ENCODE measurements around the gene SLC52A3.
"Not testable (repeated sequence)": the region's sequence is repeated elsewhere in the genome, so short reads cannot be mapped to it uniquely, and the experiment has no call there.

The SLC52A3 gene

GRCh38 chr20:728256-728944 is 39.9 kb downstream of the SLC52A3 start:
- DNase-seq (ENCODE audit: low read depth), result peak; percentile 14

DNA sequence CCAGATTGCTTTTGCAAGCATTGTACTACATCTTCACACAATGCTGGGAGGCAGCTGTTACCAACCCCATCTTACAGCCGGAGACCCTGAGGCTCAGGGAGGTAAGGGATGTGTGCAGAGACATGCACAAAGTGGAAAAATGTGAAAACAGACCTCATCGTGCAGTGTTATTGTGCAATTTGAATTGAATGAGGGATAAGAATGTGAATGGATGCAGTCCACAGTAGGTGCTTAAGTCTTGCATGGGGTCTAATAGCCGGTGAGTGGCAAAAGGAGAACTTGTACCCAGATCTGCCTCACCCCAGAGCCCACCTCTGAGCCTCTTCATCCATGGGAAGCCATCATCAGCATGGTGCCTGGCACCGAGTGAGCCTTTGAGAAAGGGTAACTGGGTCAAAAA is 42.1 kb downstream of the SLC52A3 start:
- no peak for DNase-seq (ENCODE audit: low read depth)

DNA sequence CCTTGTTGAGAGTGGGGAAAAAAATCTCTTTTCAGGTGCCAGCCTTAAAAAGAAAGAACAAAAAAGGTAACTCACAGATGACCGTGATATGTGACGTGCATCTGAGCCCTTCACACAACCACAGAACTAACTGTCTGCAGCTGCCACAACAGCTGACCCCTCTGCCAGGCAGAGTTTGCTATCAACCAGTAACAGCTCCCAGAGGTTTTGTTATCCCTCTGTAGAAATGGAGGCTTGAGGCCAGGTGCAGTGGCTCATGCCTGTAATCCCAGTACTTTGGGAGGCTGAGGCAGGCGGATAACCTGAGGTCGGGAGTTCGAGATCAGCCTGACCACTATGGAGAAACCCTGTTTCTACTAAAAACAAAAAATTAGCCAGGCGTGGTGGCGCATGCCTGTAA is 42.8 kb downstream of the SLC52A3 start:
- DNase-seq (ENCODE audit: low read depth), result no peak

GRCh38 chr20:724797-725196 is 43.5 kb downstream of the SLC52A3 start:
- DNase-seq (ENCODE audit: low read depth), result not testable (repeated sequence)

DNA sequence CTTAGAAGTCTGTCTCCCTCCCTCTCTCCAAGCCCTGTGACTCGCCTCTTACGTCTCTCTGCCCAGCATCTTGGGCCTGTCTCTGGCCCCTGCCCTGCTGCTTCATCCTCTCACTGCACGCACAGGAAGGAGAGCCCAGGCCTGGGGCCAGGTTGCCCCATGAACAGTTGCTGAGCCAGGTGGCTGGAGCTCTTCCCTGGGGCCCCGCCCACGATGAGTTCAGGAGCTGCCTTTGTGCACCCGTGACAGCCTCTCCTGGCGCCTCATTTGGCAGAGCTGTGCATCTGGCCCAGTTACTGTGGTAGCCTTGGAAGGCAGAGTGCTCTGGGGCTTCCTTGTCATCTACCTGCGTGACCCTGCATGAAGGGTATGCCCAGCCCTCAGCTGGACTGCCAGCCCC is 44.5 kb downstream of the SLC52A3 start:
- DNase-seq (ENCODE audit: low read depth), result no peak

GRCh38 chr20:722822-723644 is 45.3 kb downstream of the SLC52A3 start:
- no peak for DNase-seq (ENCODE audit: low read depth)

DNA sequence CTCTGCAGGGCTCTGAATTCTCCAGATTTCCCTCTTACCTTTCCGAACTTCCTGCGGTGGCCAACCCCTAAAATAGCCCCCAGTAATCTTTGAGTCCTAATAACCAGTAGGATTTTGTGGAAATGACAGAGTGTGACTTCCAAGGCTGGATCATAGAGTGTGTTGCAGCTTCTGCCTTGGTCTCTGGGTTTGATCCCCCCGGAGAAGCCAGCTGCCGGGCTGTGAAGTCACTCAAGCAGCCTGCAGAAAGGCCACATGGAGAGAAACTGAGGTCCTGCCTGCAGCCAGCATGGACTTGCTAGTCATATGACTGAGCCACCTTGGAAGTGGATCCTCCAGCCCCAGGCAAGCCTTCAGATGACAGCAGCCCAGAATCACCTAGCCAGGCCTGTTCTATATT is 46.4 kb downstream of the SLC52A3 start:
- DNase-seq (ENCODE audit: low read depth), result no peak

DNA sequence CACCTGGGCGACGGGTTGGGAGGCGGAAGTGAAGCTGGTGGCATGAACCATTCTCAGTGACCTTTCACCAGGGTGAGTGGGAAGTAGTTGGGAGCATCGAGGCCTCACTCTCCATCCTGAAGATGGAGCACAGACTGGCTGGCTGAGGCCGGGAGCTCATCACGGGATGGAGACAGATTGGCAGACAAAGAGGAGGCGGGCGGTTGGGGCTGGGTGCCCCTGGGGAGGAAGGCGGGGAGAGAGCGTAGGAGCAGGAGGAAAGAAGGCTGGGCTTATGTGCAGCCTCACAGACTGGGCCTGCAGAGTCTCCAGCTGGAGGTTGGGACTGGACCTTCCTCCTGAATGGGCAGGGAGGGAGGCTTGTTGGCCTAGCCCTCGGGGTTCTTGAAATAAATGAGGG is 48.5 kb downstream of the SLC52A3 start:
- no peak for DNase-seq (ENCODE audit: low read depth)

DNA sequence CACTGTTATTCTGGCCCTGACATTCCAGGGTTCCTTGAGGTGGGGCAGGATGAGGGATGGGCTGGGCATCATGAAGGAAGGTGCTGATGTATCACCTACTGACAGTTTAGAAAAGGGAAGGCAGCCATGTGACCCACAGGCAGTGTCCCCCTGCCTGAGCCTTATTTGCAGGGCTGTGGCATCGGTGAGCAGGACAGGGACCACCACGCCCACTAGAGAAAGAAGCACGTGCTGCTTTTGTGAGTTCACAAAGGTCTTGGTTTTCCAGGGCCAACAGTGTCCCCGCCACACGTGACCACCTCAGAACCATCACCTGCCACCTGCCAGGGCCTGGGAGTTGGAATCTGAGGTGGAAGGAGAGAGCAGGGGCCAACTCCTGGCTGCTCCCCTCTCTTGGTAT is 49.2 kb downstream of the SLC52A3 start:
- DNase-seq (ENCODE audit: low read depth), result no peak

DNA sequence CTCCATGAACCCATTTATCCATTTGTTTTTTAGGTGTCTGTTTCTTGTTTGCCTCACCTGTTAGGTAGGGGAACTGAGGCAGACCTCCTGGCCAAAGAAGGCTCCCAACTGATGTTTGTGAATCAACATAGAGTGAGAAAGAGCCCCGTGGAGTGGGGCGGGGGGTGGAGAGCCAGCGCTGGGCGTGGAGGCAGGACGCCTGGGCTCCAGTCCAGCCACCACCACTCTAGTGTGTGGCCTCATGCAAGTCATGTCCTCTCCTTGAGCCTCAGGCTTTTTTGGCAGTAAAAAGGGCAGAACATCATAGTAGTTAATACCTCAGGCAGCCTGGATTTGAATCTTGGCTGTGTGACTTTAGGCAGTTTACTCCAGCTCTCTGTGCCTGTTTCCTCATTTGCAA is 50.5 kb downstream of the SLC52A3 start:
- DNase-seq (ENCODE audit: low read depth), result no peak

DNA sequence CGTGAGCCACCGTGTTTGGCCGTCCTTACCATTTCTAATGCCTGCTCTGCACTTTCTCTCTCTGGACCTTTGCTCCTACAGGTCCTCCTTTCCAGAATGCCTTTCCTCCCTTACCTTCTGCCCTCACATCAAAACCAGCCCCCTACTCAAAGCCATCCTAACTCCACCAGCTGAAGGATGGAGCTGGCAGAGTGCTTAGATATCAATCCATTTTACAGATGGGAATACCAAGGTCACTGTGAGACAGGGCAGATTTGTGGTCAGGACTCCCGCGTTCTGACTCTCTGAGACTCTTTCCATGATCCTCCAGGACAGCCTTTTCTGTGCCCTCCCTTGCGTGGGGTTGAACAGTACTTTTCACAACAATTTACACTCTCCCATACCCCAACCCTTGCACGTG is 51.0 kb downstream of the SLC52A3 start:
- DNase-seq (ENCODE audit: low read depth), result no peak

GRCh38 chr20:714453-714852 is 53.8 kb downstream of the SLC52A3 start:
- no peak for DNase-seq (ENCODE audit: low read depth)

GRCh38 chr20:711576-711975 is 56.7 kb downstream of the SLC52A3 start:
- no peak for DNase-seq (ENCODE audit: low read depth)

DNA sequence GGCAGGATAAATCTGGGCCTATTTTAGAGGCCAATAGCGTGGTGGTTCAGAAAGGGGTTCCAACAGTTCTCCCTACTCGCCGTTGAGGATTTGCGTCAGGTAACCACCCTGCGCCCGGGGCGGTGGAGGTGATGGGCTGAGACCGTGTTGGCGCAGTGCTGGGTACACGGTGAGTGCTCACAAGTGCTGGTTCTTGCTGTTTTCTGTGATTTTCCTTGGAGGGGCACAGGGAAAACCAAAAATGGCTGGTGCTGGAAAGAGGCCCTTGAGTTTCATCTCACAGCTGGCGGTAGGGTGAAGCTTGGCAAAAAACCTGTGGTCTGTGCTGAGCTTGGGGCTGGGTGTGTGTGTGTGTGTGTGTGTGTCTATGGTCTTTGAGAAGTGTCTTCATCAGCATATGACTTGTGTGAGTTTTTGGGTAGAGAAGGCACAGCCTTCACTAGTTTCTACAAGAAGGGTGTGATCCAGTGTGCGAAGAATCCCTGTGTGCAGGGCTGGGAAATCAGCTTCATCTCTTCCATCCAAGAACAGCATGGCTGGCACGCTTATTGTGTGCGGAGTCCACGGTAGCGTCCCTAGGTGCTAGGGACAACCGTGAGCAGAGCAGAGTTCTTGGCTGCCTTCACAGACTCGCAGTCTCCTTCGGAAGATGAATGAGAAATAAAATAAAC is 57.4 kb downstream of the SLC52A3 start:
- no peak for DNase-seq (ENCODE audit: low read depth)
